AG08395 (cell line): ENCODE results near the gene CX3CR1.

Experiments
- DNase-seq: peaks from one replicate; pipeline ENCODE4 v3.0.0; 2012; ENCODE audit warnings: mixed read lengths, low spot score

CX3CR1 gene

DNA sequence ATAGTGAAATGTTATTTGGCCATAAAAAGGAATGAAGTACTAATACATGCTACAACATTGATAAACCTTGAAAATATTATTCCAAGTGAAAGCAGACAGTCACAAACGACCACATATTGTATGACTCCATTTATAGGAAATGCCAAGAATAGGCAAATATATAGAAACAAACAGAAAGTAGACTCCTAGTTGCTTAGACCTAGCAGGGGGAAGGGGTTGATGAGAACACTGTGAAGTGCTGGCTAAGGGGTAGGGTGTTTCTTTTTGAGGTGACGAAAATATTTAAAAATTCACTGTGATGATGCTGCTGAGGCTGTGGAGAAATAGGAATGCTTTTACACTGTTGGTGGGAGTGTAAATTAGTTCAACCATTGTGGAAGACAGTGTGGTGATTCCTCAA, 56.9 kb downstream of the CX3CR1 start:
- DNase-seq: no peak

DNA sequence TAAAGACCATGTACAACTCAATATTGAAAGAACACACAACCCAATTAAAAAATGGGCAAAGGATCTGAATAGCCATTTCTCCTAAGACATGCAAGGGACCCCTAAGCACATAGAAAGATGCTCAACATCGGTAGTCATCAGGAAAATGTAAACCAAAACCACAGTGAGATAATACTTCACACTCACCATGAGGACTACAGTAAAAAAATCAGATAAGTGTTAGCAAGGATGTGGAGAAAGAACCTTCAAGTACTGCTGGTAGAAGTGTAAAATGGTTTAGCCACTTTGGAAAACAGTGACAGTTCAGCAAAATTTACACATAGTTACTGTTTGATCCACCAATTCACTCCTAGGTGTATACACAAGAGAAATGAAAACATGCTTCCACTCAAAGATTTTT, 57.4 kb downstream of the CX3CR1 start:
- no peak for DNase-seq

DNA sequence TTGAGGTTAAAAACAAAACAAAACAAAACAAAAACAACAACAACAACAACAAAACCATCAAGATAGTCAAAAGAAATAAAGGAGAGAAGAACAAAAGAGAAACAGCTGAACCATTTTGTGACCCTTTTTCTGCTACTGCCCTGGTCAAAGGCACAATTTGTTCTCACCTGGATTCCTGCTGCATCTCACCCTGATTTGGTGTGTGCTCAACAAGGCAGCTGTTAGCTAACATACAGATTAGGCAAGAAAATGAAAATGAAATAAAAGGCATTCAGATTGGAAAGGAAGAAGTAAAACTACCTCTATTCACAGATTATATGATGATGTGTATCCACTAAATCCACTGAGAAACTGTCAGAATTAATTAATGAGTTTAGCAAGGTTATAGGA, 58.7 kb downstream of the CX3CR1 start:
- no peak for DNase-seq

DNA sequence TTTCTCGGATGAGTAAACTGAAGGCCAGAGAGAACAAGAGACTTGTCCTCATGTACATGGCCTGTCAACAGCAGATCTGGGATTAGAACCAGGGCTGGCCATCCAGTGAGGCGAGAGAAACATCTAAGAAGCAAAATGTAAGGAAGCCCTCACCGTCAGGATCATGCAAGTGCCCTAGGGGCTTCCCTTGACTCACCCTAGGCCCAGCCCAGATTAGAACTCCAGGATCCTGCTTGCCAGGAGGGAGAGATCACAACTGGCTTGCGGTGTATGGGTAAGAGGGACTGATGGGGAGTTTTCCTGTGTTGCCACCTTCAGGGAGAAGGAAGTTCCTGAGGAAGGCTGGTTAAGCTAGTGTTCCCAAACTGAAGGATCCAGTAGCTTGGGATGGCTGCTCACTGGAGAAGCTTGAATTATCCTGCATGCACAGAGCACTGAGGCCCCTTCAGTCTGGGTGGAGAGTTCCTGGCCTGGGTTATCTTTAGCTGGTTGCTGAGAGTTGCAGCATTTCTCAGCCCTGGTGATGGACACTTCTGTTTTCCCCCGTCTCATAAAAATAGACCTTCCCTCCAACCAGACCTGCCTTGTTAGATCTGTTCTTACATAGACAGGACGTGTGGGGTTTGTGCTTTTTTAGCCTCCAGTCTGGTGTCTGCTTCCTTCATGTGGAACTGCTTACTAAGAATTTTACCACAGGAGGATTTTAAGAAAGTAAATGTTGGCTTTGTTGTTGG, 59.3 kb downstream of the CX3CR1 start:
- no peak for DNase-seq

DNA sequence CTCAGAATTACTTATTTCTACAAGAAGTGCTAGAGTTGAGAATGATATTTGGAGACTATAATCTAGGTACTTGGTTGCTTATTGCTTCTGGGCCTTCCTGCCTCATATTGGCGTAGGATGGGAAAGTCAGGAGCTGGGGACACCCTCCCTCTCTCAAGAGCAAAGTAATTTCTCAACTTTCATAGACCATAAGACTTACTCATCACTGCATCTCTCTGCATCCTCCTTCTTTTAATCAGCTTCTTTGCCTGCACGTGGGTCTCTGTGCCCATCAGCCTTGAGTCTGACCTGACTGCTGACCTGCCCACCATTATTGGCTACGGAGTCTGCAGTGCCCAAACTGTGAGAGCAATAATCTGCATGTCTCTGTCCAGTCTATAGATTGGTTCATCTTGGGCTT, 60.1 kb downstream of the CX3CR1 start:
- no peak for DNase-seq

DNA sequence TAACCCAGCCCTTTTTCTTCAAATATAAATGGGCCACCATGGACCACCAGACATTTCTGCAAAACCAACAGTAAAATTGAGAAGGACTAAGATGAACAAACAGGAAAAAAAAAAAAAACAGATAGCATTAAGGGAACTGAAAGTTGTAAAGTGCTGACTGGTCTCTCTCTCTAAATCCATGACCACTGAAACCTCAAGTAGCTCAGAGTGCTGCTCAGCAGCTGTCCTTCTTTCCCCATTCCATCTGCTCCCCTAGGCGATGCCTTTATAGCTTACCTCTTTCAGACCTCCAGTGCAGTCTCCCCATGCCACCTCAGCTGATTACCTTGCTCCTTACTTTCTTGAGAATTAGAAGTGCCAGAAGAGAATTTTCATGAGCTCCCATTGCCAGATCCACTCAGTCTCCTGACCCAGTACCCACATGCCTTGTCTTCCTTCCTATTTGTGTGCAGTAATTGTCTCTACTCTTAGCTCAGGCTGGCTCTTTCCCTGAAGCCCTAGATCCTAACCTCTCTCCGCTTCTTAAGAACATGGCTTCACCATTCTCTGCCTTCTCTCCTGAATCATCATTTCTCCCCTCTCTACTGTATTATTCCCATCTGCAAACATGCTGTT, 63.6 kb downstream of the CX3CR1 start:
- no peak for DNase-seq

DNA sequence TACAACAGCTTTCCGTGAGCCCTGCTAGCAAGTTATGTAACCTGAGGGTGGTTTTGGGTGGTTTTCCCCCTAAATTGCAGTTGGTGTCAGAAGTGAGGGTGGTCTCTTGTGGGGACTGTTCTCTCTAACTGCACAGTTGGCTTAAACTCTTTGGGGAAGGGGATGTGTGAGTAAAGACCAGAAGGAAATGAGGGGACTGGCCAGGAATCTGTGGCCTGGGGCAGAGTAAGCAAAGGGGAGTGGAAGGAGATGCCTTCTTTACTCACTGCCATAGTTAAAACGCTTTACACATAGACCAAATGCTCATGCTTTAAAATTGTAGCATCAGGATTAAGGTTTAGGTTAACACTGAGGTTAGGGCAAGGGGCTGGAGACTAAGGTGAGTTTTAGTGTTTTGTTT, 66.2 kb downstream of the CX3CR1 start:
- no peak for DNase-seq
